K562 (cell line): ENCODE data around the gene PCP4L1. TPM values are rescaled to one million over a fixed set of nuclear protein-coding genes. Genes with fewer than 3 reads are reported as not detected.
A peak's percentile ranks its signal among the peaks of the same experiment; 100 is the strongest.

Source experiments
- BRD9 ChIP-seq: fragments of 450-650 bp; IDR thresholded peaks from 2 replicates; pipeline ENCODE4 v1.6.1; 2018; ENCODE audit warnings: low read depth; ENCODE audit not compliant: partially characterized antibody
- EP300 ChIP-seq: IDR thresholded peaks from 2 replicates; pipeline ENCODE4 v1.6.1; 2012; ENCODE audit warnings: low read length, improper control_type of control experiment
- ESRRA ChIP-seq: fragments of 450-650 bp; IDR thresholded peaks from 2 replicates; pipeline ENCODE4 v1.6.1; 2014; ENCODE audit warnings: low read depth, mild to moderate bottlenecking, moderate library complexity, borderline replicate concordance
- ETV1 ChIP-seq: fragments of 450-650 bp; conservative IDR thresholded peaks from 2 replicates; pipeline ENCODE4 v1.6.1; 2016; ENCODE audit warnings: missing genetic modification characterization, control low read depth, low read depth, missing compliant biosample characterization
- FOXK2 ChIP-seq, 2 experiments: fragments of 450-650 bp; IDR thresholded peaks in 1 of 2; conservative IDR thresholded peaks in 1 of 2; 2 replicates each; pipeline ENCODE4 v1.6.1; 2016; ENCODE audit warnings: low read depth in 2 of 2, mild to moderate bottlenecking in 1 of 2
- HCFC1 ChIP-seq: IDR thresholded peaks from 2 replicates; pipeline ENCODE4 v1.6.1; 2012; ENCODE audit warnings: low read depth, low read length, improper control_type of control experiment
- HEY1 ChIP-seq: fragments of 250-450 bp; sonication (Bioruptor Pico); IDR thresholded peaks from 2 replicates; pipeline ENCODE4 v1.5.0; 2020; ENCODE audit warnings: mild to moderate bottlenecking, moderate library complexity, borderline replicate concordance
- HNRNPK ChIP-seq: fragments of 200-400 bp; formaldehyde crosslinking; IDR thresholded peaks from one replicate; pipeline ENCODE4 v1.6.1; 2018; ENCODE audit warnings: mild to moderate bottlenecking, low read depth, low read length; ENCODE audit not compliant: poor library complexity, severe bottlenecking
- MAFG ChIP-seq: fragments of 450-650 bp; conservative IDR thresholded peaks from 2 replicates; pipeline ENCODE4 v1.6.1; 2016; ENCODE audit warnings: missing genetic modification characterization, missing compliant biosample characterization
- MBD2 ChIP-seq: sonication (generic); IDR thresholded peaks from 2 replicates; pipeline ENCODE4 v1.6.1; 2016; ENCODE audit warnings: low read depth, borderline replicate concordance
- MTA3 ChIP-seq: fragments of 450-650 bp; formaldehyde crosslinking; IDR thresholded peaks from 2 replicates; pipeline ENCODE4 v1.6.1; 2017; ENCODE audit warnings: mild to moderate bottlenecking, borderline replicate concordance
- NEUROD1 ChIP-seq: fragments of 150-350 bp; IDR thresholded peaks from 2 replicates; pipeline ENCODE4 v1.6.1; 2014; ENCODE audit warnings: borderline replicate concordance, low read length, low read depth; ENCODE audit not compliant: partially characterized antibody
- NFXL1 ChIP-seq: fragments of 450-650 bp; formaldehyde crosslinking; IDR thresholded peaks from 2 replicates; pipeline ENCODE4 v1.4.0; 2021; ENCODE audit warnings: mild to moderate bottlenecking
- NR1H2 ChIP-seq: sonication (generic); formaldehyde crosslinking; IDR thresholded peaks from 2 replicates; pipeline ENCODE4 v1.4.0; 2020; ENCODE audit warnings: mild to moderate bottlenecking, missing genetic modification reagents
- PCBP2 ChIP-seq: fragments of 200-400 bp; formaldehyde crosslinking; IDR thresholded peaks from 2 replicates; pipeline ENCODE4 v1.6.1; 2018; ENCODE audit warnings: low read length, low read depth, mild to moderate bottlenecking, moderate library complexity; ENCODE audit not compliant: poor library complexity, severe bottlenecking
- PML ChIP-seq: IDR thresholded peaks from 2 replicates; pipeline ENCODE4 v1.6.1; 2012; ENCODE audit warnings: low read length, inconsistent platforms
- PTTG1 ChIP-seq: fragments of 450-650 bp; IDR thresholded peaks from 2 replicates; pipeline ENCODE4 v1.6.1; 2016; ENCODE audit warnings: low read depth, mild to moderate bottlenecking, missing genetic modification characterization, missing compliant biosample characterization
- RBM39 ChIP-seq: fragments of 200-400 bp; formaldehyde crosslinking; optimal IDR thresholded peaks from 2 replicates; pipeline ENCODE3; 2018; ENCODE audit warnings: low read depth, low read length
- SETDB1 ChIP-seq: IDR thresholded peaks from one replicate; pipeline ENCODE4 v1.6.1; 2012; ENCODE audit warnings: low read length, control low read depth, inconsistent platforms
- SUPT5H ChIP-seq: fragments of 450-650 bp; IDR thresholded peaks from 2 replicates; pipeline ENCODE4 v1.6.1; 2016
- THAP12 ChIP-seq: fragments of 250-450 bp; sonication (Bioruptor Pico); IDR thresholded peaks from 2 replicates; pipeline ENCODE4 v1.9.0; 2021; ENCODE audit warnings: mild to moderate bottlenecking, inconsistent platforms
- THRAP3 ChIP-seq: fragments of 450-650 bp; IDR thresholded peaks from 2 replicates; pipeline ENCODE4 v1.6.1; 2016; ENCODE audit warnings: mild to moderate bottlenecking, inconsistent platforms, borderline replicate concordance
- USF1 ChIP-seq: sonication (generic); formaldehyde crosslinking; IDR thresholded peaks from 2 replicates; pipeline ENCODE4 v1.9.0; 2022; ENCODE audit warnings: mild to moderate bottlenecking, missing genetic modification reagents
- YY1 ChIP-seq, 3 experiments: IDR thresholded peaks; 2 replicates each; pipeline ENCODE4 v1.6.1; 2011; ENCODE audit warnings: low read length in 2 of 3, mild to moderate bottlenecking in 2 of 3, moderate library complexity in 2 of 3, borderline replicate concordance in 1 of 3, control low read depth in 1 of 3, low read depth in 1 of 3; ENCODE audit not compliant: insufficient read depth in 3 of 3, insufficient replicate concordance in 2 of 3, control insufficient read depth in 1 of 3, insufficient read length in 1 of 3; ENCODE audit errors: extremely low read depth in 1 of 3
- ZNF274 ChIP-seq: IDR thresholded peaks from 2 replicates; pipeline ENCODE4 v1.6.1; 2011; ENCODE audit warnings: low read depth, mild to moderate bottlenecking, low read length, moderate library complexity, borderline replicate concordance
- ZNF551 ChIP-seq: fragments of 250-450 bp; sonication (Bioruptor Pico); IDR thresholded peaks from 2 replicates; pipeline ENCODE4 v1.5.0; 2021; ENCODE audit warnings: mild to moderate bottlenecking, moderate library complexity
- ZNF561 ChIP-seq: fragments of 450-650 bp; formaldehyde crosslinking; conservative IDR thresholded peaks from 2 replicates; pipeline ENCODE4 v1.4.0; 2020; ENCODE audit warnings: mild to moderate bottlenecking, moderate library complexity
- polyA plus RNA-seq, 8 experiments: library from polyadenylated mRNA; depleted of rRNA in 4 of 8; stranded (reverse) in 5 of 8; unstranded in 3 of 8; fragments of >200 nt; fragmentation: Nextera tagmentation in 2 of 8; fragmentation: Illumina TruSeq in 1 of 8; extraction: Ambion mirVana in 2 of 8; extraction: Trizol in 1 of 8; gene quantifications; 2 replicates each; pipeline versions ENCODE4 v1.2.1 to v1.2.3, GENCODE V29; 2011 to 2014; ENCODE audit warnings: inconsistent platforms in 1 of 8, missing spikeins in 1 of 8
- total RNA-seq, 7 experiments: library from RNA; depleted of rRNA in 6 of 7; stranded (reverse); fragments of >200 nt in 6 of 7; fragmentation: Illumina TruSeq in 2 of 7; extraction: Trizol in 2 of 7; gene quantifications; 2 replicates each; pipeline versions ENCODE4 v1.2.1 to v1.2.3, GENCODE V29; 2011 to 2021; ENCODE audit warnings: low replicate concordance in 1 of 7

PCP4L1 gene
- total and polyA plus RNA-seq, 9 of the 15 experiments (the other 6 are each of a cell fraction or from before 2014, with no cell fraction given), result not detected

GRCh38 chr1:161307230-161307768 is 48.8 kb downstream of the PCP4L1 start (continued):
- TF ChIP-seq NEUROD1 (no peak), FOXK2 (conservative IDR thresholded peaks at IDR 0.05 in 1 of 2, IDR thresholded peaks at IDR 0.05 in 1 of 2; ENCODE audit: low read depth in 2 of 2) (peak in 1 of 2 experiments; percentile 21; a peak in 2 of 4 replicates), EP300 (peak; percentile 49), MTA3 (peak; percentile 55; the same call in 1 of the 2 replicates), ZNF274 (no peak), ZNF551 (no peak), RBM39 (no peak), PML (no peak), ESRRA (0 out of 2 replicates have a peak, but pooled peaks have one; percentile 9), MAFG (tag) (peak; percentile 89), SUPT5H (peak; percentile 62; the same call in 1 of the 2 replicates), HCFC1 (no peak), THAP12 (CRISPR knock-in tag) (no peak), SETDB1 (no peak), HNRNPK (no peak), BRD9 (no peak), ZNF561 (CRISPR knock-in tag) (no peak), PCBP2 (no peak), THRAP3 (no peak), HEY1 (CRISPR knock-in tag) (no peak), PTTG1 (tag) (no peak), ETV1 (tag) (peak; percentile 54), MBD2 (no peak), NFXL1 (no peak), YY1 (IDR thresholded peaks at IDR 0.05; ENCODE audit: borderline replicate concordance in 1 of 3, control insufficient read depth in 1 of 3, extremely low read depth in 1 of 3, insufficient read depth in 3 of 3, insufficient read length in 1 of 3, insufficient replicate concordance in 2 of 3, low read depth in 1 of 3, low read length in 2 of 3) (no peak), NR1H2 (CRISPR knock-in tag) (no peak), USF1 (no peak)
